K562 (cell line): Measurements from ENCODE around the gene PDZRN3. TPM values are rescaled to one million over a fixed set of nuclear protein-coding genes. Genes with fewer than 3 reads are reported as not detected.

Experiments used
- ATAC-seq: fragments of 200-7000 bp; cut with Tn5 transposase; 3 replicates; pipeline ENCODE4 v1.9.1; 2020; ENCODE audit warnings: moderate library complexity
- BruUV-seq: library from RNA; stranded (reverse); fragments of 400-500 nt; replicated peaks from 2 replicates; lab custom pipeline; 2021; lab: Mats Ljungman, UMichigan
- CTCF ChIA-PET: fragments of 300-600 bp; formaldehyde crosslinking; extraction: SDS; loops from one replicate; lab custom pipeline; 2021; ENCODE audit warnings: low intra/inter-chr PET ratio; lab: Yijun Ruan, JAX
- POLR2A ChIA-PET: fragments of 300-600, 350-650 bp; sonication (Branson Sonifier 250); formaldehyde crosslinking; extraction: SDS; loops from one replicate; lab custom pipeline; 2021; ENCODE audit warnings: antibody characterized with exemption, inconsistent platforms; lab: Yijun Ruan, JAX
- DNase-seq, 4 experiments: peaks; one replicate each; pipeline versions ENCODE4 v3.0.0 to v3.0.0-alpha.2; 2011 to 2018; ENCODE audit warnings: low spot score in 3 of 4, mixed read lengths in 3 of 4; ENCODE audit errors: extremely low read depth in 1 of 4
- FAIRE-seq: peaks from 2 replicates; lab custom pipeline; 2011; peaks lifted over from hg19 to GRCh38; lab: Jason Lieb, UNC
- H2AFZ ChIP-seq: 2 replicates; pipeline ENCODE4 v1.6.0; 2011; ENCODE audit warnings: low read depth, low read length, control low read depth, inconsistent platforms
- H3K27ac ChIP-seq: fragments of 200-600 bp; 3 replicates; pipeline ENCODE4 v1.8.0; 2011; ENCODE audit warnings: low read depth, mild to moderate bottlenecking, control low read depth, inconsistent platforms, low read length, moderate library complexity, mixed read lengths; ENCODE audit errors: extremely low read depth
- H3K27me3 ChIP-seq, 2 experiments: fragments of 300-600 bp in 1 of 2; 2 replicates in 1 of 2; 3 replicates in 1 of 2; pipeline versions ENCODE4 v1.6.0 to v1.8.0; 2011; ENCODE audit warnings: inconsistent platforms in 2 of 2, low read length in 2 of 2, mild to moderate bottlenecking in 1 of 2, mixed read lengths in 1 of 2, moderate library complexity in 1 of 2; ENCODE audit not compliant: control insufficient read depth in 2 of 2, insufficient read depth in 2 of 2
- H3K36me3 ChIP-seq: fragments of 300-600 bp; 3 replicates; pipeline ENCODE4 v1.8.0; 2011; ENCODE audit warnings: mild to moderate bottlenecking, low read length, inconsistent platforms; ENCODE audit not compliant: control insufficient read depth, insufficient read depth
- H3K4me1 ChIP-seq, 2 experiments: fragments of 200-600 bp in 1 of 2; replicated peaks in 1 of 2; 2 replicates in 1 of 2; 3 replicates in 1 of 2; pipeline versions ENCODE4 v1.5.1 to v1.8.0; 2011; ENCODE audit warnings: inconsistent platforms in 2 of 2, low read length in 2 of 2, mild to moderate bottlenecking in 1 of 2, mixed read lengths in 1 of 2, moderate library complexity in 1 of 2; ENCODE audit not compliant: control insufficient read depth in 2 of 2, insufficient read depth in 2 of 2
- H3K4me2 ChIP-seq: 2 replicates; pipeline ENCODE4 v1.6.1; 2011; ENCODE audit warnings: low read length, control low read depth, inconsistent platforms, mixed read lengths; ENCODE audit not compliant: insufficient read depth
- H3K4me3 ChIP-seq: fragments of 200-600 bp; sonication (generic), shearing (Covaris generic); 2 replicates; pipeline ENCODE4 v1.5.1; 2016; ENCODE audit warnings: control low read depth, inconsistent platforms
- H3K79me2 ChIP-seq: fragments of 200-600 bp; 3 replicates; pipeline ENCODE4 v1.8.0; 2011; ENCODE audit warnings: low read length, inconsistent platforms; ENCODE audit not compliant: control insufficient read depth, insufficient read depth
- H3K9ac ChIP-seq, 2 experiments: 2 replicates each; pipeline versions ENCODE4 v1.6.0 to v1.6.1; 2011; ENCODE audit warnings: low read depth in 2 of 2, low read length in 2 of 2, control low read depth in 1 of 2, inconsistent platforms in 1 of 2, mild to moderate bottlenecking in 1 of 2, mixed read lengths in 1 of 2; ENCODE audit not compliant: insufficient read depth in 1 of 2
- H3K9me1 ChIP-seq: one replicate; pipeline ENCODE4 v1.6.0; 2011; ENCODE audit warnings: inconsistent platforms, mild to moderate bottlenecking, low read length, moderate library complexity; ENCODE audit not compliant: control insufficient read depth, insufficient read depth
- H3K9me3 ChIP-seq: replicated peaks from 2 replicates; pipeline ENCODE4 v1.5.1; 2011; ENCODE audit warnings: low read depth, low read length, inconsistent platforms; ENCODE audit not compliant: control insufficient read depth, insufficient read depth
- H4K20me1 ChIP-seq: replicated peaks from 2 replicates; pipeline ENCODE4 v1.6.1; 2011; ENCODE audit warnings: low read length, inconsistent platforms, mixed read lengths; ENCODE audit not compliant: control insufficient read depth, insufficient read depth
- BCOR ChIP-seq: fragments of 450-650 bp; IDR thresholded peaks from 2 replicates; pipeline ENCODE4 v1.6.1; 2016
- CREM ChIP-seq: IDR thresholded peaks from 2 replicates; pipeline ENCODE4 v1.6.1; 2014; ENCODE audit warnings: antibody characterized with exemption, low read depth
- DIDO1 ChIP-seq: fragments of 450-650 bp; IDR thresholded peaks from 2 replicates; pipeline ENCODE4 v1.6.1; 2016; ENCODE audit warnings: low read depth, missing biosample characterization, missing genetic modification characterization
- HDAC8 ChIP-seq: fragments of 450-650 bp; IDR thresholded peaks from 2 replicates; pipeline ENCODE4 v1.6.1; 2016; ENCODE audit warnings: mild to moderate bottlenecking, missing genetic modification characterization, moderate library complexity, missing compliant biosample characterization
- MCM5 ChIP-seq: fragments of 450-650 bp; IDR thresholded peaks from 2 replicates; pipeline ENCODE4 v1.6.1; 2016; ENCODE audit warnings: low read depth
- SIN3B ChIP-seq: fragments of 450-650 bp; IDR thresholded peaks from 2 replicates; pipeline ENCODE4 v1.6.1; 2017; ENCODE audit warnings: low read depth, mild to moderate bottlenecking, moderate library complexity
- TAF15 ChIP-seq: fragments of 200-400 bp; formaldehyde crosslinking; IDR thresholded peaks from 2 replicates; pipeline ENCODE4 v1.6.1; 2017; ENCODE audit warnings: mild to moderate bottlenecking, low read depth, low read length, moderate library complexity
- ZBTB1 ChIP-seq: sonication (generic); formaldehyde crosslinking; IDR thresholded peaks from 2 replicates; pipeline ENCODE4 v1.8.1; 2023; ENCODE audit warnings: missing genetic modification reagents, low read depth, mild to moderate bottlenecking, borderline replicate concordance
- ZNF217 ChIP-seq: sonication (generic); formaldehyde crosslinking; IDR thresholded peaks from 2 replicates; pipeline ENCODE4 v1.8.0; 2022; ENCODE audit warnings: mild to moderate bottlenecking, missing genetic modification reagents
- ZNF316 ChIP-seq: fragments of 450-650 bp; IDR thresholded peaks from 2 replicates; pipeline ENCODE4 v1.6.1; 2016
- WGBS: fragments of 100-300 bp; shearing (Covaris generic); methylation state at CpG from one replicate; pipeline ENCODE4 v1.1.6; 2016; ENCODE audit warnings: low coverage, mixed read lengths; ENCODE audit not compliant: insufficient coverage; ENCODE audit errors: missing lambda C conversion rate; 5-methylcytosine and 5-hydroxymethylcytosine counted together
- in situ Hi-C: fragments of 300-500 bp; cut with MboI; formaldehyde crosslinking; loops from 4 replicates; pipeline ENCODE4 v1.15.0; 2018; ENCODE audit warnings: inconsistent platforms, mixed read lengths
- intact Hi-C: fragments of 100-400 bp; cut with micrococcal nuclease; formaldehyde crosslinking; loops from 2 replicates; pipeline ENCODE4 v1.14.2; 2022
- polyA plus RNA-seq, 8 experiments: library from polyadenylated mRNA; depleted of rRNA in 4 of 8; stranded (reverse) in 5 of 8; unstranded in 3 of 8; fragments of >200 nt; fragmentation: Nextera tagmentation in 2 of 8; fragmentation: Illumina TruSeq in 1 of 8; extraction: Ambion mirVana in 2 of 8; extraction: Trizol in 1 of 8; gene quantifications; 2 replicates each; pipeline versions ENCODE4 v1.2.1 to v1.2.3, GENCODE V29; 2011 to 2014; ENCODE audit warnings: inconsistent platforms in 1 of 8, missing spikeins in 1 of 8
- total RNA-seq, 7 experiments: library from RNA; depleted of rRNA in 6 of 7; stranded (reverse); fragments of >200 nt in 6 of 7; fragmentation: Illumina TruSeq in 2 of 7; extraction: Trizol in 2 of 7; gene quantifications; 2 replicates each; pipeline versions ENCODE4 v1.2.1 to v1.2.3, GENCODE V29; 2011 to 2021; ENCODE audit warnings: low replicate concordance in 1 of 7
- TF ChIP-seq, protein P1 (sequence below): fragments of 250-450 bp; sonication (Bioruptor Pico); IDR thresholded peaks from 2 replicates; pipeline ENCODE4 v1.4.0; 2020; ENCODE audit warnings: borderline replicate concordance
- TF ChIP-seq, protein P2 (sequence below): fragments of 250-450 bp; sonication (Bioruptor Pico); IDR thresholded peaks from 2 replicates; pipeline ENCODE4 v1.5.0; 2021

PDZRN3 gene
- total and polyA plus RNA-seq, 9 of the 15 experiments (the other 6 are each of a cell fraction or from before 2014, with no cell fraction given) = 0.16 TPM; not detected in 8

DNA sequence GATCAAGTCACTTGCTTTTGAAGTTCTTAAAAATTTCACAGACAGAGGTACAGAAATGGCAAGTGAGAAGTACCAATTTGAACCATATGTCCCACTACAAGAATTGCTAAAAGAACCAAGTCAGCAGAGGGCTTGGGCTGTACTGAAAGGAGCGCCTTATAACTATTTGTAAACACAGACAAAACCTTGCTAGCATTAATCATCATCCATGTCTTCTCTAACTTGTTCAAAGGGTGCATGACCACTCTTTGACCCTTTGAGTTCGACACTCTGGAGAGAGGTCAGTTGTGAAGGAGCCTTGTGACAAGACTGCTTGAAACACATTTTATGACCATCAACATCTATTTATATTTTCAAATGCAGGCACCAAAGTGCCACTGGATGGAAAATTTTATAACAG lies 191.7 kb downstream of the PDZRN3 start:
- Histone ChIP-seq H3K4me3 (no peak overlapping the region), H3K9me3 (no peaks in the 10 kb centered on the region), H3K4me1 (no peaks in the 10 kb centered on the region), H3K27me3 (no peaks in the 10 kb centered on the region), H3K9ac (no peak overlapping the region), H3K4me2 (no peak overlapping the region), H2AFZ (no peak overlapping the region), H3K79me2 (no peaks in the 10 kb centered on the region), H4K20me1 (no peaks in the 10 kb centered on the region; the same call in 1 of the 2 replicates), H3K36me3 (no peaks in the 10 kb centered on the region), H3K27ac (no peak overlapping the region), H3K9me1 (no peaks in the 10 kb centered on the region)
- TF ChIP-seq CREM (no peak), ZNF316 (no peak), ZBTB1 (CRISPR knock-in tag) (no peak), HDAC8 (no peak), ZNF217 (CRISPR knock-in tag) (no peak), DIDO1 (tag) (no peak), TAF15 (no peak), SIN3B (no peak), BCOR (no peak), MCM5 (no peak)
- TF ChIP-seq, protein P1, sequence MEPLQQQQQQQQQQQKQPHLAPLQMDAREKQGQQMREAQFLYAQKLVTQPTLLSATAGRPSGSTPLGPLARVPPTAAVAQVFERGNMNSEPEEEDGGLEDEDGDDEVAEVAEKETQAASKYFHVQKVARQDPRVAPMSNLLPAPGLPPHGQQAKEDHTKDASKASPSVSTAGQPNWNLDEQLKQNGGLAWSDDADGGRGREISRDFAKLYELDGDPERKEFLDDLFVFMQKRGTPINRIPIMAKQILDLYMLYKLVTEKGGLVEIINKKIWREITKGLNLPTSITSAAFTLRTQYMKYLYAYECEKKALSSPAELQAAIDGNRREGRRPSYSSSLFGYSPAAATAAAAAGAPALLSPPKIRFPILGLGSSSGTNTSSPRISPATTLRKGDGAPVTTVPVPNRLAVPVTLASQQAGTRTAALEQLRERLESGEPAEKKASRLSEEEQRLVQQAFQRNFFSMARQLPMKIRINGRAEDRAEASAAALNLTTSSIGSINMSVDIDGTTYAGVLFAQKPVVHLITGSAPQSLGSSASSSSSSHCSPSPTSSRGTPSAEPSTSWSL (CRISPR knock-in tag) = no peak
- TF ChIP-seq, protein P2, sequence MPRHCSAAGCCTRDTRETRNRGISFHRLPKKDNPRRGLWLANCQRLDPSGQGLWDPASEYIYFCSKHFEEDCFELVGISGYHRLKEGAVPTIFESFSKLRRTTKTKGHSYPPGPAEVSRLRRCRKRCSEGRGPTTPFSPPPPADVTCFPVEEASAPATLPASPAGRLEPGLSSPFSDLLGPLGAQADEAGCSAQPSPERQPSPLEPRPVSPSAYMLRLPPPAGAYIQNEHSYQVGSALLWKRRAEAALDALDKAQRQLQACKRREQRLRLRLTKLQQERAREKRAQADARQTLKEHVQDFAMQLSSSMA = no peak
- ChIA-PET POLR2A (no interaction called here), CTCF (interaction anchor here (0.6 to 2.4 kb wide), 4 partner anchors 329 to 1766 kb away, joined by 3 to 19 read pairs (median 4); no protein-coding TSS in a partner anchor)
- in situ Hi-C loops (no loop called here), intact Hi-C loops (no loop called here)
- DNase-seq = no peak
- no peak for FAIRE-seq
- WGBS = 0% methylated on average over 2 of the region's 2 CpGs
- BruUV-seq = no TSS peak
- ATAC-seq = no peak
